Activated CD4-positive, alpha-beta T cell treated with anti-CD3 and anti-CD28 coated beads for 24 hours (primary cell): ENCODE measurements around the gene COL4A2.
"Not testable (repeated sequence)": the region's sequence is repeated elsewhere in the genome, so short reads cannot be mapped to it uniquely, and the experiment has no call there.

Experiments used
- DNase-seq, 2 donors: peaks; one replicate each; pipeline ENCODE4 v3.0.0-alpha.2; 2020; ENCODE audit warnings: low read depth in 2 of 2

COL4A2 gene

DNA sequence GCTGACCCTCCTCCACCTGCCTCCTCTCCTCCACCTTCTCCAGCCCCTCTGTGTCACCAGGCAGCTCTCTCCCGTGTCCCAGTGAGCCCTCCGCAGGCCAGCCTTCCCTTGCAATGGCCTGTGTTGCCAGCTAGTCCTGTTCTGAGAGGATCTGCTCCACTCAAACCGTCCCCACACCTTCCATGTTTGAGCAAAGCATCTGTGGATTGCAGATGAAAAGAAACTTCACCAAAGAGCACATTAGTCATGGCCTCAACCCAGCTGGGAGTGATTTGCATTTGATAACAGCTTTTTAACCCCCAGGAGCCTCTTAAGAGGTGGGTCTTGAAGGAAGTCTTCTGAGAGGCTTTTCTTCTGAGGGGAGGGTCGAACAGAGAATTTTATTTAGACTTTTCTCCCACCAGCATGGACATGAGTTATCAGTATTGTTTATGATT lies 72.8 kb downstream of the COL4A2 start:
- no peak for DNase-seq

DNA sequence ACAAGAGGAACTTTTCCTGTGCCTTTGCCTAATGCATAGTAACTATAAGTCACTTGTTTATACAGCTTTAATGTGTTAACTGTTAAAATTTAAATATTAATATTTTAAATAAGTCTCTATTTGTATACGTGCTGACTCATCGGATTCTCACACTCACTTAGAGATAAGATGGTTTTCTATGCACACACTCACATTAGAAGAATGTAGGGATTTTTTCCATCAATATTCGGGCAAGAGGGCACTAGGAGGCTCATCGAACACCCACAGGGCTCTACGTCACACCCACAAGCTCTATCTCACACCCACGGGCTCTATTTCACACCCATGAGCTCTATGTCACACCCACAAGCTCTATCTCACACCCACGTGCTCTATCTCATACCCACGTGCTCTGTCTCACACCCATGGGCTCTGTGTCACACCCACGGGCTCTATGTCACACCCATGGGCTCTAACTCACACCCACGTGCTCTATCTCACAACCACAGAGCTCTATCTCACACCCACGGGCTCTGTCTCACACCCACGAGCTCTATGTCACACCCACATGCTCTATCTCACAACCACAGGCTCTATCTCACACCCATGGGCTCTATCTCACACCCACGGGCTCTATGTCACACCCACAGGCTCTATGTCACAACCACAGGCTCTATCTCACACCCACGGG lies 73.4 kb downstream of the COL4A2 start:
- DNase-seq: no peak

DNA sequence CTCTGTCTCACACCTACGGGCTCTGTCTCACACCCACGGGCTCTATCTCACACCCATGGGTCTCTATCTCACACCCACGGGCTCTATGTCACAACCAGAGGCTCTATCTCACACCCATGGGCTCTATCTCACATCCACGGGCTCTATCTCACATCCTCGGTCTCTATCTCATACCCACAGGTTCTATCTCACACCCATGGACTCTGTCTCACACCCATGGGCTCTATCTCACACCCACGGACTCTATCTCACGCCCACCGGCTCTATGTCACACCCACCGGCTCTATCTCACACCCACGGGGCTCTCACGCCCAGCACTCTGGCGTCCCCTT lies 73.9 kb downstream of the COL4A2 start:
- no peak for DNase-seq

DNA sequence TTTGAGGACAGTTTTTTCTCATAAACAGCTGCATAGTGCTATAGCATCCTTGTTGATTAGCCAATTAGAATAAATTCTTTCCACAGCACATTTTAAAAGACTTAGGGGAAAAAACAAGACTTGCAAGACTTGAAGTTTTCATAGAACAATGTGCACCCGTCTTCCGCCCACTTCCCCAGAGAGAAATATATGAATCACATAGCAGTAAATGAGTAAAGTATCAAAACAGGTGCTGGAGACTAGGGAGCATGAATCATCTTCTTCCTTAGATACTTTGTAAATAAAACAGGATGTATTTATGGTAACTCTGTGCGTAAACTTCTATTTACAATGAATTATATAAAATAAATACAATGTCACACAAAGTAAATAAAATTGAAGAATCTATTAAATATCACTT lies 75.1 kb downstream of the COL4A2 start:
- DNase-seq: no peak

DNA sequence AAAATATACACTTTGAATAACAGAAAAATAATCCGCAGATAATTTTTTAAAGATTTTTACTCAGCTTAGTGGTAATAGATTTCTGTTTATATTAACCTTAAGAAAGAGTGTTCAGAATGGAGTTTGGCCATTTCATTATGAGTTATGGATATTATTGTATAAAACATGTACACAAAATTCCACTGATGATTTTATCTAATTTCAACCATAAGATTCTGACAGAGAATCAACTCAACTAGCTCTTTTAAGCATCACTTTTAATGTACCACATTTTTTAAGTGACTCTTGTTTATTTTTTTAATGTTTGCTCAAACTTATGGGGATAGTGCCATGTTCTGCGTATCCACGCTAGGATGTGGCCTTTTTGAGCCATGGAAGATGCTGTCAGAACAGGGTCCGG lies 75.7 kb downstream of the COL4A2 start:
- DNase-seq: no peak

DNA sequence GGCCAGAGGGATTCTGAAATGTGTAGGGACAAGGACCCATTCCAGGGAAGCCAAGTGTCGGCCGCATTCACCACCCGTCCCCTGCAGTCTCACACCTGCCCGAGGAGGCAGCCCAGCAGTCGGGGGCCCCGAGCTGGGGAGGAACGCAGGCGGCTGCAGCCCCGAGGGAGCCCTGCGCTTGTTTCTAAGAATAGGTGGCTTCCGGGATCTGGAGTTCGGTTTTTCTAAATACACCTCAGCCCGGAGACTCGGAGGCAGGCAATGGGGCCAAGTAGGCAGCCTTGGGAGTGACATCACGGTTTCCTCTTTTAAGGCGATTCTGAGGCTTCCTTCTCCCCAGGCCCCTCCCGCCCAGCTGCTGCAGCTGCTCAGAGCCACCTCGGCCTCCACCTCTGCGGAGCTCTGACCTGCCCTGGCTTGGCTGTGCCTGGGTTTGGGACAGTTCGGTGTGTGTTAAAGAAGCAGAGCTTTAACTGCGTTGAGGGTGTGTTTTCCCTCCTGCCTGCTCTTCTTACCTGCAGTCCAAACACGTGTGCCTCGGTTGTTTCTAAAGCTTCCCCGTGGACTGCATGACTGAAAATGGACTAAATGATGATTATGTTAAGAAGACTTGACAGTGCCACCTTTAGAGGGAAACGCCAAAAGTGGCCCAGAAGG lies 80.5 kb downstream of the COL4A2 start:
- DNase-seq: no peak

DNA sequence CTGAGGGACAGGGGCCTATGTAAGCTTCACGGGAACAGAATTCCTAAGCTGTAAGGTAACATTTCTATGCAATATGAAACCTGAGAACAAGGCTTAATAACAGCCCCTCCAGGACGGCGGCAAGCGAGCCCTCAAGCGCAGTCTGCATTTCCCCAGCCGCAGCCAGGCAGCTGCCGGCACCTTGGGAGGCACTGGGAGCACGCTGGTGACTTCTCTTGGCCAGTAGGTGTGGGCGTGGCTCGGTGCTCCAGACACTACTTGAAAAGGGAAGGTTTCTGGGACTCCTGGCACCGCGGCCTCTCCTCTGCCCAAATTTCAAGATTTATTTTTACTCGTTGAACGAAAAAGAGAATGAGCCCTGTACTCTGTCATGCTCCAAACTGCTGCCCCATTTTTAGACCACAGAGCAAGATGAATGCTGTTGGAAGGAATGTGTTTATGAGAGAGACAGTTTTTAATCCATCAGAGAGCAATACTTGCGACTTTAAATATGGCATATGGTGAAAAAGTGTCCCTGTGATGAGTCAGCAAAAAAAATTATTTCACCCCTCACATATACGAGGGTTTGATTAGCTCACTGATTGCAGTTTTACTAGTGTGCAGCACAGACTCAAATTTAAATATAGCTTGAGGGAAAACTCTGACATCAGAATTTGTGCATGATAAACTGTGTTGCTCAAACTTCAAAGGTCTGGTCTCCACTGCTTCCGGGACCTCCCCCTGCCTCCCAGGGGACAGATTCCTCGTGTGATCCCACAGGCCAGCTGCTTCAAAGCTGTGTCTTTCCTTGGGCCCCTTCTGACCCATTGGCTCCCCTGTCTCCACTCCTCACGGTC lies 81.2 kb downstream of the COL4A2 start:
- DNase-seq: no peak

DNA sequence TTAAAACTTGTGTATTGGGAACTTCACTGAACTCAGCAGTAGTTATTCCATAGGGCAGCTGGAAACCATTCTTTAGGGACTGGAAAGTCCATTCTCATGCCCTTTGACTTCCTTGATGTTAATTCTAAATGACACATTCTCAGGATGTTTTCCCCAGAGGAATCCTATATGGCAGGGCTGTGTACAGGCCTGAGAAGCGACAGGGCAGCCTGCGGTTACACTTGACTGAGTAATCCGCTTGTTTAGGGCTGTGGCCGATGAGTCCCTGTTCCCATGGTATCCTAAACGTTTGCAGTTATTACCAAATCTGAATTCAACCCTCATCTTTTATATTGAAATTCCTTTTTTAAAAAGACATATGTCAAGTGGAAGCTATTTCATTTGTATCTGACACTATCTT lies 83.5 kb downstream of the COL4A2 start:
- no peak for DNase-seq

DNA sequence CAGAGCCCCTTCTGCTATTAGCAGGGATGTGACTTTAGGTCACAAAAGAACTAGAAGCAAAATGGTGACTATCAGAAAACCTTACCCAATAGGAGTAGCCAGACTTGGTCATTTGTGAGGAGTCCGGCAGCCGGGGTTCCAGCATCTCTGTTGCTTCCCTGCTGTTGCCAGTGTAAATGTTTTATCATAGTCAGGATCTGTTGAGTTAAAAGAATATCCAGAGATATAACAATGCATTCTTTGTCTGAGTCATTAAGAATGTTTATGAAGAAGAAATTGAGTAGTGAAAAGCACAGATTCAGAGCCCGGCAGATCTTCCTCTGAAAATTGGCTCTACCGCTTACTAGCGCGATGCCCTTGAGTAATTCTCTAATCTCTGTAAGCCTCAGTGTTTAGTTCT lies 84.2 kb downstream of the COL4A2 start:
- no peak for DNase-seq

DNA sequence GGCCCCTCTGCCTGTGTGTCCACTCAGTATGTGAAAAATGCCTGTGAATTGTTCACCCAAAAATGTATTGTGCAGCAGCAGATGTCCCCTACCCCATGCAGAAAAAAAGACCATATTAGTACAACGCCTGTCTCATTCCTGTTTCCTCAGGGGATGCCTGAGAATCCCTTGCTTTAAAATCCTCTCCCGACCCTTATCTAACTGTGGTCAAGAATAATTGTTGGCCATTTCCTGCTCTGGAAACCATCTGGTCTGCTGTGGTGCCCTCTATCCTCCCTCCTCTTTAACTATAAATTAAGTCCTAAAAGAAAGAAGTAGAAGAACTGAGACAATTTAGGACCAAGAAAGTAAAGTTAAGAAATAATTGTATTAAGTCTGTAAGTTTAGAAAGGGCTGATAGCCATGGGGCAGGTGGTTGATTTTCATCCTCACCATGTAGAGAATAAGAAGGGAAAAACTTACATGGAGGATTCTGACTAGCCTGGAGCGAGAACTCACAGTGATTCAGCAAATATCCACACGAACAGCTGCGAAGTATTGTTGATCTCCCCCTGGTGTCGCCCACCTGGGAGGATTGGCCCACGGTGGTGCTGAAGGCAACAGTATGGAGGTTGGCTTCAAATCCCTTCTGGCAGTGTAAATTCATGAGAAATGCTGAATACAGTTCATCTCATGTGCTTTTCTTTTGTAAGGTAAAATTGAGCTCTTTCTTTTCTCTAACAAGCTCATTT lies 85.6 kb downstream of the COL4A2 start:
- DNase-seq: no peak

DNA sequence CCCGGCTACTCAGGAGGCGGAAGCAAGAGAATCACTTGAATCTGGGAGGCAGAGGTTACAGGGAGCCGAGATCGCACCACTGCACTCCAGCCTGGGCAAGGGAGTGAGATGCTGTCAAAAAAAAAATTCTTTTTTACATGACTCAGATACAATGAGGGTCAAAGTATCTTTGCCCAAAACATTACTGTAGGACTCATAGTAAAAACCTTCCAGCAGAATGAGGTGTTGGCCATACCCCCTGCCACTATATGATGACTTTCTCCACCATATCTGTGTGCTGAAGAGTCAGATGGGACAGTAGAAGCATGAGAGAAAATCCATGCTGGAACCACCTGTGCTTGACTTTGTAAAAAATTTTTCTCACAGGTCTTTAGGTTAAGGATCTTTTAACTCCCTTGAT lies 86.7 kb downstream of the COL4A2 start:
- DNase-seq: no peak

DNA sequence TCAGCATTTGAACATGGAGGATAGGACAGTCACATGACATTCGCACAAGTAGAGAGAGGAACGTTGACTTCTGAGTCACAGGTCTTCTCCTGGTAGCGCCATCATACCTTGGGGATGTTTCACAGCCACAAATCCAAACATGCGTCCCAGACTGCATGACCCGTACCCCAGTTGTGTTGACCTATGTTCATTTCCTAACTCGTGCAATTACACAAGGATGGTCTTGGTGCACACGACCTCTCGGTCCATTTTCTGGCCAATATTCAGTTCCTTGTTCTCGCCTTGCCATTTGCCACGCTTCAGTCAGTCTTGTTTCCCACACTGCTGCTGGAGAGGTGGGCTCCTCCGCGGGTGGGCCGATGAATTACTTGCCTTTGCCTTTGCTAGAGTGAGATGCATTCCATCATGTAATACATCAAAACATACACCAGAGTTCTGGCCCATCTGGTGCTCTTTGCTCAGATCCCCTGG lies 87.3 kb downstream of the COL4A2 start:
- DNase-seq: no peak

DNA sequence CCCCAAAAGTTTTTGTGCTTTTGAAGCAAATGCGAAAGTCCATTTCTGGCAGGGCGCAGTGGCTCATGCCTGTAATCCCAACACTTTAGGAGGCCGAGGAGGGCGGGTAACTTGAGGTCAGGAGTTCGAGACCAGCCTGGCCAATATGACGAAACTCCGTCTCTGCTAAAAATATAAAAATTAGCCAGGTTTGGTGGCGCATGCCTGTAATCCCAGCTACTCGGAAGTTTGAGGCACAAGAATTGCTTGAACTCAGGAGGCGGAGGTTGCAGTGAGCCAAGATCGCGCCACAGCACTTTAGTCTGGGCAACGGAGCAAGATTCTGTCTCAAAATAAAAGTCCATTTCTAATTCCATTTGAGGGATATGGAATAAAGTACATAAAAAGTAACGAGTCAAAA lies 88.5 kb downstream of the COL4A2 start:
- DNase-seq: not testable (repeated sequence)

DNA sequence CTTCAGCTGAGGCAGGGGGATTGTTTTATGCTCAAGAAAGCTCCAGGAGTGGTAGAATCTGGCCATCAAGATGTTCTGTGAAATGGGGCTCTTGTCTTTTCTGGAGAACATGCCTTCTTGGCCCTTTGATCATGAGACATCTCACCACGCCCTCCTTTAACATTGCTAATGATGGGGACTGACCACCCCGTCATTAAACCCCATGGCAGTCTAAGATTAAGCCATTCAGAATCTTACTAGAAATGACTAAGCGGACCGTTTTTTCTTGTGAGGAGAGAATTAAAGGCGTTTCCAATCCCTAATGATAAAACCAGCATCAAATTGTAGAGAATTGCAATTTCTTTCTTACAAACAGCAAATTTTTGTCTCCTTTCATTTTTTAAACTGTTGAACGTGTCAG lies 89.4 kb downstream of the COL4A2 start:
- no peak for DNase-seq

DNA sequence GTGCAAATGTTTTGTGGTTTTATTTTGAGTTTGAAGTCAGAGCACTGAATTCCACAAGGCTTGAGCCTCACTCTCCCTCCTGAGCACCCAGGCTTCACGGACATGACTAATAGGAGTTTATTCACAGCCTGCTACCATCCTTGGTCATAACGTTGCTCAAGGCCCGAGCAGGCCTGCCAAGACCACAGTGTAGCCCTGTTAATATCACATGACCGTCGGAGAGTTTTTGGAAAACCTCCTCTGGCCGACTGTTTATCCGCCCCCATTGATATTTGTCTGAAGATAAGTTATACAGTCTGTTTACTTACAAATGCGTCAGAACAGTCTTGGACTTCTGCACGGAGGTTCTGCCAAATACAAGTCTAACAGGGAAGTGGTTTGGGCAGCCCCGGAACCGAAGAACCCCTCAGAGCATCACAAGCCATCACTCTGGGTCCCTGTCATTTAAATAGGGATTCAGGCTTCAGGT lies 89.9 kb downstream of the COL4A2 start:
- DNase-seq: no peak

DNA sequence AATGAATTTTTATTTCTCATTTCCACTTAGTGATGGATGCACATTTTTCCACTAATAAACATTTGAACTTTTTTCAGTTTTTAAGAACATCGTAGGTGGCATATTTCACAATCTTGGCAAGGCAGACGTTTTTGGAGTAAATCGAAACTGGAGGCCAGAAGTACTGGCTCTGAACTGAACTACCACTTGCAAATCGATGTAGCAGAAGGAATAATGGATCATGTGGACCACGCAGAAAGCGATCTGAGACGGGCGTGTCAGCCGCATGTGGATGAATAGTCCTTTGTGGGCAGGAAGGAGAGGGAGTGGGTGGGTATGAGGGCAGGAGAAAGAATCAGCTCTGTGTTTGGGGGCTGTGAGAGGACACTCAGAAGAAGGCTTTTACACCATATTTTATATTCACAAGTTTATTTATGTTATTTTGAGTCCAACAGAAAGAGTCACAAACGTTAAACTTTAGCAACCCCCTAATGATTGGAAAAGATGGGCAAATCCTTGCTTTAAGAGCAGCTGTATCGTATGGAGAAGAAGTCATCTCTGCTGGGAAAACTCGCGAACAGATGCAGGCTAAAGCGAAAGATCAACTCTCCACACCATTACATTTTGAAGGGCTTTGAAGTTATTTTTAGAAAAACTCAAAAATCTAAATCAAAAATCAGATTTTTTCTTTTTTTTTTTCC lies 90.5 kb downstream of the COL4A2 start:
- DNase-seq: no peak

DNA sequence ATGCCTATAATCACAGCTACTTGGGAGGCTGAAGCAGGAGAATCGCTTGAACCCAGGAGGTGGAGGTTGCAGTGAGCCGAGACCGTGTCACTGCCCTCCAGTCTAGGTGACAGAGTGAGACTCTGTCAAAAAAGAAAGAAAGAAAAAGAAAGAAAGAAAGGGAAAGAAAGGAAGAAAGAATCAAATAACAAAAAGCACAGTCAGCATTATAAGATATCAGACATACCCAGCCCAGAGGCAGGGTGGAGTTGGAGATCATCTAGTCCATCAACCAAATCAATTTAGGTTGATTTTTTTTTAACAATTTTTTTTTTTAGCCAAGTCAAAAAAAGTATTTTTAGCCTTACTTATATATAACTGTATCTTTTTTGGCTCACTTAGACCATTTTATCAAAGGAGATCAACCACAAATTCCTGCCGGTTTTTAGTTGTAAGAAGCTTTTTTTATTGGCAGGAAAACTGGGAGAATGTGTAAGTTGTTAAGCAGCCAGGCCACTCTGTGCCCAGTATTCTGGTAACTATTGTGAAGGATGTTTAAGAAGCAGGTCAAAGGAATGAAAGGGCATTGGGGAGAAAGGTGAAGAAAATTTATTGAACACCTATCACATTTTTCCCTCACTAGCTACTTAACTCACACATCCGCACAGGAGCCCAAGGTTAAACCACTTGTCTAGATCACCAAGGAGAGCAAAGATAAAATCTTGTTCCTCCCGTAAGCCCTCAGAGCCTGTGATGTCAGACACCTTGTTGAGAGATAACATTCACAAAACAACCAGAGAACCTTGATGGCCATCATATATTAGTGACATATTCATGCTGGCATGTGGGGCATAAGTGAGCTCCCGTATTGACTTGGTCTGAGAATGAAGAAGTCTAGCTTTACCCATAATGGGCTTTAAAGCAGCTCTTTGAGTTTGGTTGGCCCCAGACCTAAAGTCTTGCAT lies 91.8 kb downstream of the COL4A2 start:
- no peak for DNase-seq

DNA sequence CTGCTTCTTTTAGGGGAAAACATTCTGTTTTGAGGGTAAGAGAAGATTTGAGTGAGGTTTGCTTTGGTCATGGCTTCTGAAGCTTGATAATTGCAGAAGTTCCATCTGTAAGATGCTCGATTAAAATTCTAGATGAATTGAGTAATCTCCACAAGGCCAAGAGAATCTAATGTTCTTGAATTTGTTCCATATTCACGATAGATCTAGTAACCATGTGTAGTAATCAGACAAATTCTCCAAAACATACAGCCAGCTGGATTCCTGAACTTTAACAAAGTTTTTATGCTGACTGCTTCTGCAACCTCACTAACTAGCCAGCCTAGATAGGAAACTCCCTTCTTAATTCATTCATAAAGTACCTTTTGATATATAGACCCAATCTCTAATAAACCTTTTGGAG lies 92.7 kb downstream of the COL4A2 start:
- no peak for DNase-seq

DNA sequence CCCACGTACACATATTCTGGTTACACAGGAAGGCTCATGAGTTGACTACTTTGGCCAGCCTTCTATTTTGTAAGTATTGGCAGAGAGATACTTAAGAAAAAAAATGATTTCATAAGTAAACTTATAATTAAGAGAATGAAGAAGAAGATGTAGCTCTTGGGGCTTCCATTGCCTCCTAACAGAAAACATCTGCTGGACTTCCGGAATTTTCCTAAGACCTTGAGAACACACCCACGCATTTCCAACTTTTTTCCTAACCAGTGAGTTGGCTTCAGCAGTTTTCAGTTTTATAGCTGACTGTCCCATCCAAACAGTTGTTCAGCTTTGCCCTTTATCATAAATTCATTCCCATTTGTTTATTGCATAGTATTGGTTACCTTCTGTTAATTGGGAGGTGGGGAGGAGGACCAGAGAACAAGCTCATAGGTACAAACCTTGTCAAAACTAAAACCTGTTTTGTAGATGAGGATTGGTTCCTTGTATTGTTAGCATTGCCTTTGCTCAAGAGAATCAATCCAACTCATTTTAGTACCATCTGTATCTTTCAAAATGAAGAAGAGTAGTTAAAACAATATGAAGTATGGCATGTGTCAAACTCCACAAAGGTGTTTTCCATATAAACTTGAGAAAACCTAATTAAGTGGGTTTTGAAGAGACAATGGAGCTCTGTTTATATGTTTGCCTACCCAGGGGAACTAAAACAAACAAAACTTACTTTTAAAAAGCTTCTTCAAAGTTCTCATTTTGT lies 93.9 kb downstream of the COL4A2 start:
- DNase-seq: no peak
